D721Med (cell line): ENCODE data around the gene RNF220.

Source experiments
- DNase-seq: peaks from one replicate; pipeline ENCODE4 v3.0.0; 2011; ENCODE audit warnings: low spot score; ENCODE audit not compliant: insufficient read length
- FAIRE-seq: peaks from 2 replicates; lab custom pipeline; 2011; peaks lifted over from hg19 to GRCh38; lab: Jason Lieb, UNC
- CTCF ChIP-seq: IDR thresholded peaks from 2 replicates; pipeline ENCODE4 v1.5.1; 2012; ENCODE audit warnings: mild to moderate bottlenecking, control low read depth; ENCODE audit not compliant: insufficient read depth; ENCODE audit errors: missing control alignments

Gene RNF220

GRCh38 chr1:44616284-44616990, 211.4 kb downstream of the RNF220 start:
- FAIRE-seq: no peak
- no peak for DNase-seq
- TF ChIP-seq CTCF: no peak

GRCh38 chr1:44616991-44617702, 212.1 kb downstream of the RNF220 start:
- FAIRE-seq (no peak), DNase-seq (no peak)
- TF ChIP-seq CTCF: no peak

- FAIRE-seq (no peak), DNase-seq (no peak)
- TF ChIP-seq CTCF: no peak
Measured at GRCh38 chr1:44617703-44618029, 212.6 kb downstream of the RNF220 start.

GRCh38 chr1:44619261-44619900, 214.3 kb downstream of the RNF220 start:
- TF ChIP-seq CTCF: no peak
- FAIRE-seq (no peak), DNase-seq (no peak)

- FAIRE-seq (no peak), DNase-seq (no peak)
- TF ChIP-seq CTCF: no peak
Measured at GRCh38 chr1:44620072-44620471, 215.0 kb downstream of the RNF220 start.

- DNase-seq (no peak), FAIRE-seq (no peak)
- TF ChIP-seq CTCF: no peak
Measured at GRCh38 chr1:44621841-44622286, 216.8 kb downstream of the RNF220 start.
